Gastroesophageal sphincter (tissue), 4 donors: Measurements from ENCODE around the gene ITLN1. TPM values are rescaled to one million over a fixed set of nuclear protein-coding genes. Genes with fewer than 3 reads are reported as not detected.

Source experiments
- ATAC-seq: fragments of 150-250 bp; one replicate; pipeline ENCODE4 v1.9.1; 2016; ENCODE audit warnings: mild to moderate bottlenecking, moderate library complexity
- H3K27ac ChIP-seq, 4 donors: fragments of 200-600 bp; sonication (generic) in 3 of 4; 1 replicate in 3 of 4; 2 replicates in 1 of 4; pipeline ENCODE4 v1.5.1; 2016 to 2019
- H3K27me3 ChIP-seq: fragments of 200-600 bp; sonication (generic); one replicate; pipeline ENCODE4 v1.5.1; 2019
- H3K36me3 ChIP-seq, 2 donors: fragments of 200-600 bp; sonication (generic); one replicate each; pipeline ENCODE4 v1.5.1; 2019; ENCODE audit warnings: control low read depth in 1 of 2
- H3K4me1 ChIP-seq, 3 donors: fragments of 200-600 bp; sonication (generic); 1 replicate in 2 of 3; 2 replicates in 1 of 3; pipeline ENCODE4 v1.5.1; 2016 to 2019; ENCODE audit warnings: control low read depth in 2 of 3
- H3K4me3 ChIP-seq, 2 donors: fragments of 200-600 bp; sonication (generic); one replicate each; pipeline ENCODE4 v1.5.1; 2019; ENCODE audit warnings: mild to moderate bottlenecking in 1 of 2, moderate library complexity in 1 of 2
- H3K9me3 ChIP-seq, 3 donors: fragments of 200-600 bp; sonication (generic); one replicate each; pipeline ENCODE4 v1.5.1; 2017 to 2019; ENCODE audit warnings: control low read depth in 2 of 3
- EP300 ChIP-seq: sonication (generic); formaldehyde crosslinking; IDR thresholded peaks from one replicate; pipeline ENCODE4 v1.6.1; 2017; ENCODE audit warnings: antibody characterized with exemption, mild to moderate bottlenecking
- POLR2A ChIP-seq, 2 donors: fragments of 450-650 bp; IDR thresholded peaks; one replicate each; pipeline ENCODE4 v1.6.1; 2017; ENCODE audit warnings: antibody characterized with exemption in 2 of 2, mild to moderate bottlenecking in 2 of 2, moderate library complexity in 1 of 2
- POLR2AphosphoS5 ChIP-seq: sonication (generic); formaldehyde crosslinking; IDR thresholded peaks from one replicate; pipeline ENCODE4 v1.6.1; 2017; ENCODE audit warnings: antibody characterized with exemption
- WGBS, 2 donors: methylation state at CpG; one replicate each; pipeline ENCODE4 v1.1.5; 2018; ENCODE audit warnings: low coverage in 1 of 2; 5-methylcytosine and 5-hydroxymethylcytosine counted together
- total RNA-seq, 4 donors: library from RNA; depleted of rRNA; stranded (reverse); fragments of >200 nt; gene quantifications; one replicate each; pipeline ENCODE4 v1.1.0, GENCODE V29; 2016
- TF ChIP-seq, protein P1 (sequence below), 4 experiments: fragments of 200-600 bp in 2 of 4; fragments of 450-650 bp in 2 of 4; sonication (generic) in 1 of 4; IDR thresholded peaks; one replicate each; pipeline ENCODE4 v1.5.1; 2017 to 2019; ENCODE audit warnings: antibody characterized with exemption in 4 of 4, mild to moderate bottlenecking in 2 of 4, moderate library complexity in 2 of 4

The ITLN1 gene
- total RNA-seq, 4 donors from 2014 or later = 0.46 to 1.9 TPM; not detected in 2

DNA sequence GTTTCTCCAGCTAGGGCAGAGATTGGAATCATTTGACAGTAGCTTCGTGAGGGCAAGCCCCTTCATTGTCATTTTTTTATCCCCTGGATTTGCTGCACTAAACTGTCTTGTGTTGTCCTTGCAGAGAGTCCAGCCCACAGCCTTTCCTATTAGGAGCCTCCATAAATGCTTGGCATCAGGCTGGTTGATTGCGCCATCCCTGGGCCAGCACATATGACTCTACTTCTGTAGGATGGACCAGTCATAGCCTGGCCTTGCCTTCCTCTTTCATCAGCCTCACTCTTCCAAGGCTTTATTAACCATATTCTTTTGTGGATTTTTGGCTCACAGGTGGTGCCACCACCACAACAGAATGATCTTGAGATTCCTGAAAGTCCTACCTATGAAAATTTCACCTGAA is 57.6 kb downstream of the ITLN1 start:
- Histone ChIP-seq H3K27me3 (no peaks in the 10 kb centered on the region), H3K9me3 (no peaks in the 10 kb centered on the region), H3K4me3 (no peak overlapping the region), H3K36me3 (no peaks in the 10 kb centered on the region), H3K27ac (no peak overlapping the region), H3K4me1 (no peaks in the 10 kb centered on the region)
- 33 to 100% methylated on average over 1 of the region's 2 CpGs for WGBS, 2 donors
- ATAC-seq = no peak
- TF ChIP-seq EP300 (no peak), POLR2AphosphoS5 (no peak), POLR2A (IDR thresholded peaks at IDR 0.05) (no peak)
- TF ChIP-seq, protein P1, sequence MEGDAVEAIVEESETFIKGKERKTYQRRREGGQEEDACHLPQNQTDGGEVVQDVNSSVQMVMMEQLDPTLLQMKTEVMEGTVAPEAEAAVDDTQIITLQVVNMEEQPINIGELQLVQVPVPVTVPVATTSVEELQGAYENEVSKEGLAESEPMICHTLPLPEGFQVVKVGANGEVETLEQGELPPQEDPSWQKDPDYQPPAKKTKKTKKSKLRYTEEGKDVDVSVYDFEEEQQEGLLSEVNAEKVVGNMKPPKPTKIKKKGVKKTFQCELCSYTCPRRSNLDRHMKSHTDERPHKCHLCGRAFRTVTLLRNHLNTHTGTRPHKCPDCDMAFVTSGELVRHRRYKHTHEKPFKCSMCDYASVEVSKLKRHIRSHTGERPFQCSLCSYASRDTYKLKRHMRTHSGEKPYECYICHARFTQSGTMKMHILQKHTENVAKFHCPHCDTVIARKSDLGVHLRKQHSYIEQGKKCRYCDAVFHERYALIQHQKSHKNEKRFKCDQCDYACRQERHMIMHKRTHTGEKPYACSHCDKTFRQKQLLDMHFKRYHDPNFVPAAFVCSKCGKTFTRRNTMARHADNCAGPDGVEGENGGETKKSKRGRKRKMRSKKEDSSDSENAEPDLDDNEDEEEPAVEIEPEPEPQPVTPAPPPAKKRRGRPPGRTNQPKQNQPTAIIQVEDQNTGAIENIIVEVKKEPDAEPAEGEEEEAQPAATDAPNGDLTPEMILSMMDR (IDR thresholded peaks at IDR 0.05) = no peak

DNA sequence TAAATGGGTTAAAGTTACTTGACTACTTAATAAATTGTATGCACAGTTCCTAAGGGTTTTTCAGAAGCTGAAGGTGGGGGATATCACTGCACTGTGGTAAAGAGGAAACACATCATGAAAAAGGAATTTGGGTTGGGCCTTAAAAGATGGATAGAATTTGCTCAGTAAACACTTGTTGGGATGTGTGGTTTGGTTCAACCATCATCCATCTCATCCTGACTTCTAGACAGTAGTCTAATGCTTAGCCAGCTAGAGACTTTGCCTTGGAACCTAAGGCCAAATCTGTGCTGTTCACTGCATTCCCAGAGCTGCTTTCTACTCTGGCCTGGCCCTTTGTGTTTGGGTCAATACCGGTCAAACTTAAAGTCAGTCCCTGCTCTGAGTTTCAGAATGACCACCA is 58.4 kb downstream of the ITLN1 start:
- no peak overlapping the region for H3K4me3 ChIP-seq
- no peak overlapping the region for H3K27ac ChIP-seq
- H3K4me1 ChIP-seq = no peaks in the 10 kb centered on the region
- no peaks in the 10 kb centered on the region for H3K36me3 ChIP-seq
- no peaks in the 10 kb centered on the region for H3K27me3 ChIP-seq
- ATAC-seq = no peak
- H3K9me3 ChIP-seq = no peaks in the 10 kb centered on the region
- TF ChIP-seq POLR2AphosphoS5 (no peak), EP300 (no peak), POLR2A (IDR thresholded peaks at IDR 0.05) (no peak)
- TF ChIP-seq, protein P1 (IDR thresholded peaks at IDR 0.05) = no peak
- 91% methylated on average over 1 of the region's 1 CpG; no CpG with 5 or more reads in 1 of the 2 donors for WGBS, 2 donors

Other genes with a start within 250 kb of the ITLN1 start
- 1 to 10 TPM in 2 of 4 donors, under 1 TPM in 1, not detected in 1; 0.12 to 2.8 (median 1.2) TPM for gene SLAMF1, start 238.1 kb downstream of the ITLN1 start, total RNA-seq
- gene CD48, start 173.4 kb downstream of the ITLN1 start, total RNA-seq = 1 to 10 TPM in 3 of 4 donors, not detected in 1; 2.2 to 8.5 (median 4.5) TPM
- gene SLAMF7, start 145.9 kb downstream of the ITLN1 start, total RNA-seq = 1 to 10 TPM in 1 of 4 donors, under 1 TPM in 2, not detected in 1; 0.62 to 3.5 (median 0.67) TPM
- 1 to 10 TPM in 1 of 4 donors, under 1 TPM in 2, not detected in 1; 0.27 to 2.4 (median 0.62) TPM for gene LY9, start 89.0 kb downstream of the ITLN1 start, total RNA-seq
- under 1 TPM in 3 of 4 donors, not detected in 1; 0.15 to 0.47 (median 0.27) TPM for gene CD244, start 22.3 kb downstream of the ITLN1 start, total RNA-seq
- not detected for gene ITLN2, start 69.6 kb upstream of the ITLN1 start, total RNA-seq
- gene F11R, start 136.0 kb upstream of the ITLN1 start, total RNA-seq = 10 to 100 TPM in 1 of 4 donors, 1 to 10 TPM in 3; 4.5 to 28.2 (median 9.9) TPM
- gene TSTD1, start 153.8 kb upstream of the ITLN1 start, total RNA-seq = 10 to 100 TPM; 18.1 to 52.1 (median 29.4) TPM
- gene USF1, start 160.8 kb upstream of the ITLN1 start, total RNA-seq = 10 to 100 TPM; 50.9 to 79.4 (median 60.5) TPM
- gene ARHGAP30, start 184.7 kb upstream of the ITLN1 start, total RNA-seq = 10 to 100 TPM in 1 of 4 donors, 1 to 10 TPM in 3; 1.9 to 11.6 (median 4.4) TPM
- gene NECTIN4, start 204.4 kb upstream of the ITLN1 start, total RNA-seq = 1 to 10 TPM in 1 of 4 donors, under 1 TPM in 1, not detected in 2; 0.27 to 1.9 TPM
- 10 to 100 TPM in 2 of 4 donors, 1 to 10 TPM in 2; 3.5 to 22.6 (median 8.6) TPM for gene KLHDC9, start 213.2 kb upstream of the ITLN1 start, total RNA-seq
- 10 to 100 TPM; 26.2 to 40.8 (median 31.4) TPM for gene PFDN2, start 232.9 kb upstream of the ITLN1 start, total RNA-seq
- gene NIT1, start 232.9 kb upstream of the ITLN1 start, total RNA-seq = 10 to 100 TPM; 30.4 to 61.9 (median 32.8) TPM
- gene DEDD, start 247.5 kb upstream of the ITLN1 start, total RNA-seq = 10 to 100 TPM; 34.2 to 54.4 (median 41.7) TPM